Adrenal gland (tissue), 5 donors: ENCODE data around the gene LRFN2.

Experiments used
- CTCF ChIP-seq, 6 experiments: fragments of 450-650 bp in 4 of 6; fragments of 200-600 bp in 2 of 6; sonication (generic) in 1 of 6; IDR thresholded peaks; 1 replicate in 5 of 6; 2 replicates in 1 of 6; pipeline versions ENCODE4 v1.5.1 to v1.8.0; 2016 to 2021; ENCODE audit warnings: antibody characterized with exemption in 6 of 6, mild to moderate bottlenecking in 2 of 6, moderate library complexity in 1 of 6
- POLR2A ChIP-seq, 2 donors: fragments of 450-650 bp; IDR thresholded peaks; one replicate each; pipeline ENCODE4 v1.6.1; 2017; ENCODE audit warnings: antibody characterized with exemption in 2 of 2, mild to moderate bottlenecking in 2 of 2, moderate library complexity in 1 of 2
- donor health status: DM: no; HTN: no; CAD: no.

- TF ChIP-seq POLR2A (IDR thresholded peaks at IDR 0.05) (no peak), CTCF (IDR thresholded peaks at IDR 0.05) (no peak)
Measured at GRCh38 chr6:40410821-40411220, 176.3 kb downstream of the LRFN2 start.
